Hypothalamus (tissue), 51 donors: ENCODE measurements around the gene LPAR1.

Source experiments
- DNase-seq, 51 donors: peaks; one replicate each; lab custom pipeline; 2025; lab: John Stamatoyannopoulos, UW

Gene LPAR1

GRCh38 chr9:111037708-111038330 lies 451 bp downstream of the LPAR1 start:
- peak in 15 of 51 donors; percentile 10 to 72 (median 39) for DNase-seq

- DNase-seq, result peak in 6 of 51 donors; percentile 14 to 53 (median 24)
These were observed 938 bp downstream of the LPAR1 start for GRCh38 chr9:111037356-111037707.

GRCh38 chr9:111036946-111037345 lies 1.3 kb downstream of the LPAR1 start:
- no peak for DNase-seq

GRCh38 chr9:111036429-111036789 lies 1.9 kb downstream of the LPAR1 start:
- peak in 40 of 51 donors; percentile 9 to 83 (median 55) for DNase-seq

GRCh38 chr9:111035543-111036428 lies 2.5 kb downstream of the LPAR1 start:
- DNase-seq, result no peak

GRCh38 chr9:111034898-111035539 lies 3.3 kb downstream of the LPAR1 start:
- DNase-seq, result peak in 3 of 51 donors; percentile 2 to 41 (median 9)

GRCh38 chr9:111034170-111034897 lies 3.9 kb downstream of the LPAR1 start:
- DNase-seq, result peak in 1 of 51 donors; percentile 34

GRCh38 chr9:111030492-111030891 lies 7.8 kb downstream of the LPAR1 start:
- DNase-seq, result peak in 1 of 51 donors; percentile 12

GRCh38 chr9:111029260-111029659 lies 9.0 kb downstream of the LPAR1 start:
- no peak for DNase-seq

GRCh38 chr9:111027798-111028197 lies 10.5 kb downstream of the LPAR1 start:
- no peak for DNase-seq

- no peak for DNase-seq
These were observed 15.1 kb downstream of the LPAR1 start for GRCh38 chr9:111023128-111023527.

- no peak for DNase-seq
These were observed 17.7 kb downstream of the LPAR1 start for GRCh38 chr9:111020594-111020993.

GRCh38 chr9:111016426-111017045 lies 21.7 kb downstream of the LPAR1 start:
- no peak for DNase-seq

GRCh38 chr9:111016016-111016415 lies 22.3 kb downstream of the LPAR1 start:
- DNase-seq, result no peak

- DNase-seq, result no peak
These were observed 24.6 kb downstream of the LPAR1 start for GRCh38 chr9:111013707-111014106.

- DNase-seq, result no peak
These were observed 25.0 kb downstream of the LPAR1 start for GRCh38 chr9:111013250-111013649.

GRCh38 chr9:111008158-111009075 lies 29.9 kb downstream of the LPAR1 start:
- DNase-seq, result no peak

GRCh38 chr9:111005746-111006470 lies 32.4 kb downstream of the LPAR1 start:
- DNase-seq, result no peak

GRCh38 chr9:111004936-111005335 lies 33.3 kb downstream of the LPAR1 start:
- DNase-seq, result no peak
